Measurements from ENCODE around the gene HCAR2.
"Not testable (repeated sequence)": the region's sequence is repeated elsewhere in the genome, so short reads cannot be mapped to it uniquely, and the experiment has no call there.

DNA sequence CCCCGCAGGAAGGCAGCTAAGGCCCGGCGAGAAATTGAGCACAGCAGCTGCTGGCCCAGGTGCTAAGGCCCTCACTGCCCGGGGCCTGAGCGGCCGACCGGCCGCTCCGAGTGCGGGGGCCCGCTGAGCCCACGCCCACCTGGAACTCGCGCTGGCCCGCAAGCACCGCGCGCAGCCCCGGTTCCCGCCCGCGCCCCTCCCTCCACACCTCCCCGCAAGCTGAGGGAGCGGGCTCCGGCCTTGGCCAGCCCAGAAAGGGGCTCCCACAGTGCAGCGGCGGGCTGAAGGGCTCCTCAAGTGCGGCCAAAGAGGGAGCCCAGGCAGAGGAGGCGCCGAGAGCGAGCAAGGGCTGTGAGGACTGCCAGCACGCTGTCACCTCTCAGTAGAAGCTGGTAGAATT lies 26.4 kb downstream of the HCAR2 start:
- TF ChIP-seq, protein P1, sequence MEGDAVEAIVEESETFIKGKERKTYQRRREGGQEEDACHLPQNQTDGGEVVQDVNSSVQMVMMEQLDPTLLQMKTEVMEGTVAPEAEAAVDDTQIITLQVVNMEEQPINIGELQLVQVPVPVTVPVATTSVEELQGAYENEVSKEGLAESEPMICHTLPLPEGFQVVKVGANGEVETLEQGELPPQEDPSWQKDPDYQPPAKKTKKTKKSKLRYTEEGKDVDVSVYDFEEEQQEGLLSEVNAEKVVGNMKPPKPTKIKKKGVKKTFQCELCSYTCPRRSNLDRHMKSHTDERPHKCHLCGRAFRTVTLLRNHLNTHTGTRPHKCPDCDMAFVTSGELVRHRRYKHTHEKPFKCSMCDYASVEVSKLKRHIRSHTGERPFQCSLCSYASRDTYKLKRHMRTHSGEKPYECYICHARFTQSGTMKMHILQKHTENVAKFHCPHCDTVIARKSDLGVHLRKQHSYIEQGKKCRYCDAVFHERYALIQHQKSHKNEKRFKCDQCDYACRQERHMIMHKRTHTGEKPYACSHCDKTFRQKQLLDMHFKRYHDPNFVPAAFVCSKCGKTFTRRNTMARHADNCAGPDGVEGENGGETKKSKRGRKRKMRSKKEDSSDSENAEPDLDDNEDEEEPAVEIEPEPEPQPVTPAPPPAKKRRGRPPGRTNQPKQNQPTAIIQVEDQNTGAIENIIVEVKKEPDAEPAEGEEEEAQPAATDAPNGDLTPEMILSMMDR (conservative IDR thresholded peaks at IDR 0.05), result not testable (repeated sequence)
- TF ChIP-seq EZH2 (IDR thresholded peaks at IDR 0.05; ENCODE audit: low read depth), result not testable (repeated sequence)
